ELR (cell line): ENCODE measurements around the gene EXOC2.

Source experiments
- DNase-seq: peaks from one replicate; pipeline ENCODE4 v3.0.0-alpha.2; 2015; ENCODE audit warnings: low read depth

EXOC2 gene

GRCh38 chr6:527989-528673 lies 164.8 kb downstream of the EXOC2 start:
- DNase-seq, result no peak

DNA sequence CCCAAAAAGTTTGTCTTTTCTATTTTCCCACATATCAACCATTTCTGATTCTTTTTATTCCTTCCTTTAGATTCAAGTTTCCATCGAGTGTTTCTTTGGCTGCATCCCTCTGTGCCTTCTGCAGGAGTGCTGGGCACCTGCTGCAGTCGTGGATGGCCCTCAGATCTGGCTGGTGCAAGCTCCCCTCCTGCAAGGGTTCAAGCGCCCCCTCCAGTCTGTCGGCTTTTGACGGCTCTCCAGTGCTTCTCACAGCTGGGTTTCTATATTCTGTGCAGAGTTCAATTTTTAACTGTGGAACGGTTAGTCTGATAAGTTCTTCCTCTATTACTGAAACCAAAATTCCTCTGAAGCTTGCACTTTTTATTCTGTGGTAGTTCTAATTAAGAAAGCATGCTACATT lies 168.1 kb downstream of the EXOC2 start:
- no peak for DNase-seq

- no peak for DNase-seq
These were observed 172.1 kb downstream of the EXOC2 start for GRCh38 chr6:520820-521219.

DNA sequence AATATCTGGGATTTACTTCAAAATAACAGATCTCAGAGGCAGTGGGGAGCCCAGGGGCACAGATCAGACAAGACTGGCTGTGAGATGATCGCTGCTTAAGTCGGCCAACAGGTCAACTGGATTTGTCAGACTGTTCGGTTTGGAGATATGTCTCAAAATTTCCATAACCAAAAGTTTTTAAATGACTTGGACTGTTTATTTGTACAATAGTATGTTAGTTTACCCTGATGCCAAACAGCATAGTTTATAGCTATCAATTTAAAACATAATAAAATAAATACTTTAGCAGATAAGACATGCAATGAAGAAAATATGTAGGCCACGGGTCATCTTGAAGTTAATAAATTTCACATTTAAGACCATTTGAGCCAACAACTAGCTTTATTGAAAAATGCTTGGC lies 174.7 kb downstream of the EXOC2 start:
- no peak for DNase-seq

DNA sequence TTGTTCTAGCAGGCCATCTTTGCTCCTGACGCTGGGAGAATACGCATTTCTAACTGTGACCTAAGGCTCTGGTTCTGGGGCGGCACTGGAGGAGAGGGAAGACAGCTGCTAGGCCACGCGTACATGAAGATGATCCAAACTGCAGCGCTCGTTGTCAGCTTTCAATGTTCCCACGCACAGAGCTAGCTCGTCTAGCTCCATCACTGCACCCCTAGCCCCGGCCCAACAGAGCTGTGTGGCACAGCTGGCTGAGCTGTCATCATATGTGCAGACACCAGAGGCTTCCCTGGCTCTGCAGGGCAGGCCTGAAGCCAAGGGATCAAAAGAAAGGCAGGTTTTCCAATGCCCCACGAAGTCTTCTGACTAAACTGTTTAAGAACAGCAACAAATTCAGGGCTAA lies 176.7 kb downstream of the EXOC2 start:
- no peak for DNase-seq

GRCh38 chr6:515267-515666 lies 177.7 kb downstream of the EXOC2 start:
- DNase-seq, result no peak

DNA sequence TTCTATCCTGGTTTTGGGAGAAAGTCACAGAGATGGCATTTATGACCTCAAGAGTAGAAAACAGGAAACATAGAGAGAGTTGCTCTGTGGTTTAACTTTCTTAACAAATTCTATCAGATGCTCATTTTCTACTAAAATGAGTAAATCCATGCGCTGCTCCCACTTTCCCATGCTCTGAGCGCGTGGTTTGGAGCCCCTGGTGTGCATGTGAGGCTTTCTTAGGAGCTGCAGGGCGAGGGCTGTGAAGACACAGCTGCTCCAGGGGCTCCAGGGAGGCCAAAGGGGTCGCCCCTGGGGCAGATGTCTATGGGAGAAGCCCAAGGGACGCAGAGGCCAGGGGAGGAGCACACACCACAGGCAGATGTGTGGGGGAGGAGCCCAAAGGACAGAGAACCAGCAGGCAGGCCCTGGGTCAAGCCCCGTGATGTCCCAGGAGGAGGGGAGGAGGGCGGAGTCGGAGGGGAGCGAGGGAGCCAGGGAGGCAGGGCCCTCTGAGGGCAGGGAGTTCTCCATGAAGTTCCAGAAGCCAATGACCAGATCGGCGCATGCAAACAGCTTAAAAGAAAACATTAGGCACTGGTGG lies 178.5 kb downstream of the EXOC2 start:
- DNase-seq, result no peak

- no peak for DNase-seq
These were observed 179.0 kb downstream of the EXOC2 start for GRCh38 chr6:513961-514360.

DNA sequence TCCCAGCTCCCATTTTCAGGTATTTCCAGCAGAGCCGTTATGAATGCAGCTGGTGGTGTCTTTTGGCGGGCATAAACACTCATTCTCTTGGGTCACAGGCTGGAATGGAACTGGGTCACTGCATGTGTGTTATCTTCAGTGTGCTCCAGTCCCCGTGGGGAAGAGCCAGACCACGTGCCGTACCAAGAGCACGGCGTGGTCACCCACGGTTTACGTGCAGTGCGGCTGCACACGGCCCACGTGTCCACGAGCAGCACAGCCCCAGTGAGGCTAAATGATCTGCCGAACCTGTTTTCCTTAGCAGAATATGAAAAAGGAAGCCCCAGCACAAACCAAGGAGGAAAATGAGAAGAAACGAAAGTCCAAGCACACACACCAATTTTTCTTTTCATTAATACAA lies 179.9 kb downstream of the EXOC2 start:
- no peak for DNase-seq

DNA sequence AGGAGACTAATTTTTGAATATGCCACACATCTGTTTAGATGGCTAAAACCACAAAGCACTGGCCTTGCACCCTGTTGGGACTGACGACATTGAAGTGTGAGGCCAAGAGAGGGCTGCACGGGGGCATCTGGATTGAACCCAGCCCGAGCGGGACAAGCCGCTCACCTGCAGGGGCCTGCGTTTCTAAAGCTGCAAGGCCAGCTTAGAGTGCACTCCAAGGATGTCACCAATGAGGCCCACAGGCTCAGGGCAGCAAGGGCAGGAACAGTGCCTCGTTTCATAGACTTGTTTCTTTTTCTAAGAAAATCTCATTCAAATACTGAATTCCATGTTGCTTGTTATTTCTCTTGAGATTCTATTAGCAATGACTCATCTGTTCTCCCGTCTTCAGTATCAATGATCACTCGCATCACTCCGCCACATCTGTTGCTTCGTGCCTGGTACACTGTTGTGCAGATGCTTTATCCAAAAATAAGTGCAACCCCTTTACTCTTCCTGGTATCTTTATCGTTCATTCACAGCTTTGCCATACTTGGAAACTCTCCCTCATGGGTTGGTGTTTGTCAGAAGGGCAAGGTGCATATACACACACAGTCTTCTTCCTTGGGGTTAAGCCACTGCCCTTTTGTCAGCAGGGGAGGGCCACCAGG lies 181.3 kb downstream of the EXOC2 start:
- no peak for DNase-seq

DNA sequence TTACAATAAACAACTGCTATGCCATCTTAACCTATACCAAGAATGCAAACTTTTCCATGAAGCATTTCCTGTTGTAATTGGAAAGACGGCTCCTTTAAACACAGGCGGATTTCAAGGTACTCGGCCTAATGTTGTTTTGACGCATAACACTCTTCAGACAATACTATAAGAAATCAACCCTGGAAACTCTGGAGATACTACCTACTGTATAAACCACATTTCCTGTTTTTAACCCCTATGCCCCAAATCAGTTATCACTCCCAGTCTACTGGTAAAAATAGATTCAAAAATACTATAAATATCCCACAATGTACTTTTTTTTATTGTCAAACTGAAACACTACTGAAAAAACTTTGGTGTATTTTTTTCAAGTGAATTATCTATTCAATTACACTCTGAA lies 183.3 kb downstream of the EXOC2 start:
- DNase-seq, result no peak

GRCh38 chr6:508614-509013 lies 184.3 kb downstream of the EXOC2 start:
- DNase-seq, result no peak

DNA sequence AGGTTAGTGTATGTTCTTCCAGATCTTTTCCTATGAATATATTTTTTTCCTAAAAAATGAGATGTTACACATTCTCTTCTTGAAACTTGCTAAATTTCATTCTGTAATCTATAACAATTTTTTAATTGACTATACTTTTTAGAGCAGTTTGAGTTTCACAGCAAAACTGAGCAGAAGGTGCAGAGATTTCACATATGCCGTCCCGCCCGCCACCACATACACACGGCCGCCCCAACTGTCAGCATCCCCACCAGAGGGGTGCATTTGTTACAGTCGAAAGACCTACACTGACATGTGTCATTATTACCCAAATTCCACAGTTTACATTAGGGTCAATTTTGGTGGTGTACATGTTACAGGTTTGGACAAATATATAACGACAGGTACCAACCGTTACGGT lies 184.9 kb downstream of the EXOC2 start:
- DNase-seq, result no peak

- no peak for DNase-seq
These were observed 185.9 kb downstream of the EXOC2 start for GRCh38 chr6:506920-507622.

DNA sequence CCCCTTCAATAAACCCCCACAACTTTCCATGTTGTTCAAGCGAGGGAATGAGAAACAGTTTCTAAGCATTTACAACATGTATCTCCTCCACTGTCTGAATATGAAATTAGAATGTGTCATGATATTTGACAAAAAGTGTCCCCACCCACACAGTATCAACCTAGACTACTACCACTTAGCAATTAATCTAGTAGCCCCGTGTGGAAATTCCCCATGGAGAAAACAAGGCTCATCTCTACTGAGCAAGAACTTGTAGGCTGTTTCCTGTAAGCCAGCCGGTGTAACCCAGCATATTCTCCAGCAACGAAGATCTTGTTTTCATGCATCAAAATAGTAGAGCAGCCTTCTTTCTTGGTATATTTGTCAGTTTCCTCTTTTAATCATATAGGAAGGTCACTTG lies 186.4 kb downstream of the EXOC2 start:
- DNase-seq, result no peak

DNA sequence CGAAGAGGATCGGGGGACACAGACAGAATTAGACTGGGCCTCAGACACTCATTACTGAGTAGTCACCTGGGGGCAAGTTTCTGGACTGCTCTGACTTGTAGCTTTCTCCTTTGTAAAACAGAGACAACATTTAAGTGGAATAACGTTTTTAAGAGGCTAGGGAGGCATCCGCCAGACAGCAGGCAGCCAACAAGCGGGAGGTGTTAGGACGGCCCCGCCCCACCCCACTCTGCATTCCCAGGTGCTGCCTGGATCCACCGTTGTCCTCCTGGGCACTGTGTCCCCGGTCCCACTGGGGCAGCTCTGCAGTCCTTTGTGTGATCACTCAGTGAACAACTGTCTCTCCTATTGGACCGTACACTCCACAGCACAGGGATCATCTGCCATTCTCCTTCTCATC lies 187.6 kb downstream of the EXOC2 start:
- DNase-seq, result no peak

- DNase-seq, result no peak
These were observed 188.4 kb downstream of the EXOC2 start for GRCh38 chr6:504446-504980.

GRCh38 chr6:503610-504362 lies 189.2 kb downstream of the EXOC2 start:
- no peak for DNase-seq

DNA sequence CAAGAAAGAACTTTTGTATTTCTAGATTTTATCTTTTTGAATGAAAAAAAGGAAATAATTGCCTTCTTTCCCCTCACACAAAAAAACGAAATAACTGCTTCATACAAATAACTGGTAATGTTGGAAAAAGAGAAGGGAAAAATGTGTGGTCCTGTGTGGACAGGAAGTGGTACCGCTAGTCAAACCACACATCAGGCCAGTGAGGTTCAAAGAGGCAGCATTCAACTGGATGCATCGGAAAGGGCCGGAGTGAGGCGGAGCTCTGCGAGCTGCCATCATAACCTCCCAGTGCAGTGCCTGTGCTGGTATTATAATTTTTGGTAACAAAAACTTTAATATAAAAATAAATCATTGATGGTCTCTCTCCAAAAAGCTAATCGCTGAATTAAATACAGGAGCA lies 190.2 kb downstream of the EXOC2 start:
- DNase-seq, result no peak

DNA sequence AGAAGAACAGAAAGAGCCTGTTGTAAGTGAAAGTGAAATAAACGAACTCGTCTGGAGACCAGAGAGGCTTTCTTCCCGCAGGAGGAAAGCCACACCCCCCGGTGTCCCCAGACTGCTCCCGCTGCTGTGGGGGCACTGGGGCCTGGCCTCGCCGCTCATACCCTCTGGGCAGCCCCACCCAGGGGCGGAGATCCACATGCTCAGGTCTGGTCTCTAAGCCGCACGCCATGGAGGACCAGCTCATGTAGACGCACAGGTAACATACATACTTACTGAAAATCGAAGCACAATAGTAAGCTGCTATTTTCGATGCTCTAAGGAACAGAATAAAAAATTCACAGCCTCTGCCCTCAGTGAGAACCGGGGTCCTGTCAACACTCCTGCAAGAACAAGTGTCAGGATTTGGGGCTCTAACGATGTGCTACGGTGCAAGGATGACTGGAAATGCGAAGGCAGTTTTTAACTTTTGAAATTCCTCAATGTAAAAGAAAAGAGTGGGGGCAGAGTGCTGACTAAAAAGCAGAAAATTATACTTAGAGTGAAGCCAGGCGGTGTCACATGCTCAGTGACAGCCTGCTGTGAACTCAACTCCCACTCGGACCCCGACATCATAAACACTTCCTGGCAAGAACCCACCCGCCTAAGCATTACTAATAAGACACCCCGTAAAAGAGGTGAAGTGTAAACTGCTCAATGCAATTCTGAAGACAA lies 190.9 kb downstream of the EXOC2 start:
- DNase-seq, result no peak

DNA sequence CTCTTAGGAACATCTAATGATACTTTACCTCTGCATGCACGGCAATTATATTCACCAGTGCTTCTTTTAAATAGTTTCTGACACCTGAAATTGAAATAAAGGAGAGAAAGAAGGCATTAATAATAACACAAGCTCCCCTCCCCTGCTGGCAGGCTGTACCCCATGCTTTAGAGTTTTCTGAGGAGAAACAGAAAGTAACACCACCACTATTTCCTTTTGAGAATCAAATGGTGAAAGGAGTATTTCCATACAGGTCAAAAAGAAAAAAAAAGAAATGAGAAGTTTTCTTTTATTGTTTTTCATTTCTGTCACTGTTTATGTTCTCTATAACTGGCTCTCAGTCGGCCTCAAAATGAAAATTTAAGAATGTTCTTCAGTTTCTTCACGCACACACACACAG lies 193.3 kb downstream of the EXOC2 start:
- no peak for DNase-seq
